Right ventricle myocardium inferior (tissue), 1 donor: Measurements from ENCODE around the gene LRRC25. TPM values are rescaled to one million over a fixed set of nuclear protein-coding genes. Genes with fewer than 3 reads are reported as not detected.

Experiments
- microRNA-seq: library from miRNA; unstranded; fragments of <30 nt; microRNA quantifications from one replicate; pipeline ENCODE4 v1.2.0, GENCODE V29; 2020
- total RNA-seq: library from RNA; stranded (reverse); fragmentation: NEBNext Ultra II Directional; extraction: Animal tissue kit (Norgen Biotek cat#: 25700); gene quantifications from one replicate; pipeline ENCODE4 v1.2.1, GENCODE V29; 2021
- donor health status: DM: no; HTN: yes; CAD: no; lungs with severe emphysema.

The LRRC25 gene
- total RNA-seq, 1 donor from 2014 or later = 5.0 TPM

Small RNA genes within 50 kb of the gene (microRNA-seq; reads per million reads assigned to microRNA genes)
- not detected for gene MIR3189

Other genes starting within 250 kb of the LRRC25 start
- 21.7 TPM for gene PIK3R2, start 244.5 kb downstream of the LRRC25 start, total RNA-seq
- gene IFI30, start 223.8 kb downstream of the LRRC25 start, total RNA-seq = 32.5 TPM
- 12.0 TPM for gene MPV17L2, start 204.4 kb downstream of the LRRC25 start, total RNA-seq
- 25.4 TPM for gene RAB3A, start 193.6 kb downstream of the LRRC25 start, total RNA-seq
- 1.1 TPM for gene PDE4C, start 171.2 kb downstream of the LRRC25 start, total RNA-seq
- 0.43 TPM for gene IQCN, start 123.2 kb downstream of the LRRC25 start, total RNA-seq
- 113 TPM for gene JUND, start 116.0 kb downstream of the LRRC25 start, total RNA-seq
- 106 TPM for gene LSM4, start 74.5 kb downstream of the LRRC25 start, total RNA-seq
- gene PGPEP1, start 57.0 kb downstream of the LRRC25 start, total RNA-seq = 29.3 TPM
- gene GDF15, start 11.5 kb downstream of the LRRC25 start, total RNA-seq = 0.46 TPM
- gene SSBP4, start 21.8 kb upstream of the LRRC25 start, total RNA-seq = 36.2 TPM
- 26.0 TPM for gene ISYNA1, start 40.5 kb upstream of the LRRC25 start, total RNA-seq
- gene ELL, start 124.4 kb upstream of the LRRC25 start, total RNA-seq = 8.4 TPM
- 181 TPM for gene FKBP8, start 146.0 kb upstream of the LRRC25 start, total RNA-seq
- 50.3 TPM for gene KXD1, start 160.2 kb upstream of the LRRC25 start, total RNA-seq
- 737 TPM for gene UBA52, start 174.2 kb upstream of the LRRC25 start, total RNA-seq
- 79.3 TPM for gene REX1BD, start 191.2 kb upstream of the LRRC25 start, total RNA-seq
- gene CRLF1, start 209.2 kb upstream of the LRRC25 start, total RNA-seq = 35.7 TPM
- 2.8 TPM for gene TMEM59L, start 215.2 kb upstream of the LRRC25 start, total RNA-seq
- 6.6 TPM for gene KLHL26, start 239.4 kb upstream of the LRRC25 start, total RNA-seq